HG02571 (cell line): ENCODE results near the gene REN.
A peak's percentile ranks its signal among the peaks of the same experiment; 100 is the strongest.

Experiments used
- ATAC-seq: cut with Tn5 transposase; IDR thresholded peaks from one replicate; pipeline ENCODE4 v1.9.1; 2021; ENCODE audit warnings: mild to moderate bottlenecking, moderate library complexity; ENCODE audit not compliant: unreplicated experiment

REN gene

DNA sequence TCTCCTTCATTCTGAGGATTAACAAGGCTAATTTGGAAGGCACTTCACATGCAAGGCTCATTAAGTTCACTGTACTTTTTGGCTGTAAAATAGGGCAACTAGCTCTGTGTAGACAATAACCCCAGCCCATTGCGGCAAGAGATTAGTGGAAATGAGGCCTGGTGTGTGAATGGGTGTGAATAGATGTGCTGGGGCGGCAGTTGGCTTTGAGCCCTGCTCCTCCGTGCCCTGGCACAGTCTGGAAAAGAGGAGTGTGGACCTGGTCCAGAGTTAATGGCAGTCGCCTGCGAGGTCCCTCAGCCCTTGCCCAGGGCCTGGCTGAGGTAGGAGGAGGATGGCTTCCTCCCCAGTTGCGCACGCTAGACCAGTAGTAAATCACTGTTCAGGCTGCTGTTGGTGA lies 25.3 kb upstream of the REN start:
- ATAC-seq, result no peak

GRCh38 chr1:204190212-204191211 lies 24.4 kb upstream of the REN start:
- no peak for ATAC-seq

DNA sequence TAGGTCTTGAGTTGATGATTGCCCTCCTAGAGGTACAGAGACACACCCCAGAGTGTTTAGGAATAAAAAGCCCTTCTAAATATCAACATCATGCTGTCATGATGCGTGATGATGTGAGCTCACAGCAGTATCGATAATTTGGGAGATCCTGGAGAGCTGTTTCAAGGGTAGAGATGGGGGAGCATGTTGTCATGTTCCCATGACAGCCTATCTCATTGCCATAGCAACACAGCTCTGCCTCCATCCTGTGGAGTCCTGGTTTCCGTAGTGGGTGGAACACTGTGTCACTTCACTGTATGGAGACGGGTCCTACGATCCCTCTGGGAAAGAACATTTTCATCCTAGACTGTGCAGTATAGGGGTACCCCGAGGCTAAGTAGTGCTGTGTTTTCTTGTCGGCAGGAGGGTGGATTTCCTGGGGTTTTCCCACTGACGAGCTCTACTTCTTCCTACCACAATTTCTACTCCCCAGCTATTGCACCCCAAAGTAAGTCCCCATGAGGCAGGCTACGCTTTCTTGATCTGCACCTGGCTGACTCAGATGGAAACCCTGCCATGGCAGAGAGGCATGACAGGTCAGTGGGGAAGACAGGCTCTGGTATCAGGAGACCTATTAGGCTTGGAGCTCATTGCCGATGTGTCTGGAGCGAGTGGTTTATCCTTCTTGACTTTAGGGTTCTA lies 23.0 kb upstream of the REN start:
- no peak for ATAC-seq

DNA sequence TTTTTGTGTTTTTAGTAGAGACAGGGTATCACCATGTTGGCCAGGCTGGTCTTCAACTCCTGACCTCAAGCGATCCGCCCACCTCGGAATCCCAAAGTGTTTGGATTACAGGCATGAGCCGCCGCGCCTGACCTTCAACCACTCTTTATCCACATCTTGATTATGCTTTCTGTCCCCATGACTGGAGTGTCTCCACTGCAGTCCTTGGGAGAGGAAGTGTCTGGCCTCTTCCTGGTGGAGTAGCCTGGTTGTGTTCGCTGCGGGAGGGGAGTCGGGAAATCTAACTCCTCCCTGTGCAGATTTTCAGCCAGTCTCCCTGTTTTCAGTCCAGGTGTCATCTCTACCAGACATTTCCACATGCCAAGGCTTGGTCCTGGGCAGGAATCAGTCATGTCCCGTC lies 20.5 kb upstream of the REN start:
- no peak for ATAC-seq

GRCh38 chr1:204181116-204181515 lies 15.0 kb upstream of the REN start:
- no peak for ATAC-seq

DNA sequence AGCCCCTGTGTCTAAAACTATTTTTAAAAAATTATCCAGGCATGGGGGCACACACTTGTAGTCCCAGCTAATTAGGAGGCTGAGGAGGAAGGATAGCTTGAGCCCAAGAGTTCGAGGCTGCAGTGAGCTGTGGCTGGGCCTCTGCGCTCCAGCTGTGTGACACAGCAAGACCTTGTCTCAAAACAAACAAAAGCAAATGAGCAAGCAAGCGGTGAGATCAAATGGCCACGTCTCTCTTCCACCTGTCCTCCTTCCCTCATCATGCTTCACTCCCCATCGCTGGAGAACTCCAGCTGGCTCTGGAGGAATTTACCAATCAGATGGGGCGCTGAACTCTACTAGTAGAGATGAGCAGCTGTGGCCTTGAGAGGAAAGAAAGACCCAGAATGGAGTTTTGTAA lies 14.0 kb upstream of the REN start:
- no peak for ATAC-seq

DNA sequence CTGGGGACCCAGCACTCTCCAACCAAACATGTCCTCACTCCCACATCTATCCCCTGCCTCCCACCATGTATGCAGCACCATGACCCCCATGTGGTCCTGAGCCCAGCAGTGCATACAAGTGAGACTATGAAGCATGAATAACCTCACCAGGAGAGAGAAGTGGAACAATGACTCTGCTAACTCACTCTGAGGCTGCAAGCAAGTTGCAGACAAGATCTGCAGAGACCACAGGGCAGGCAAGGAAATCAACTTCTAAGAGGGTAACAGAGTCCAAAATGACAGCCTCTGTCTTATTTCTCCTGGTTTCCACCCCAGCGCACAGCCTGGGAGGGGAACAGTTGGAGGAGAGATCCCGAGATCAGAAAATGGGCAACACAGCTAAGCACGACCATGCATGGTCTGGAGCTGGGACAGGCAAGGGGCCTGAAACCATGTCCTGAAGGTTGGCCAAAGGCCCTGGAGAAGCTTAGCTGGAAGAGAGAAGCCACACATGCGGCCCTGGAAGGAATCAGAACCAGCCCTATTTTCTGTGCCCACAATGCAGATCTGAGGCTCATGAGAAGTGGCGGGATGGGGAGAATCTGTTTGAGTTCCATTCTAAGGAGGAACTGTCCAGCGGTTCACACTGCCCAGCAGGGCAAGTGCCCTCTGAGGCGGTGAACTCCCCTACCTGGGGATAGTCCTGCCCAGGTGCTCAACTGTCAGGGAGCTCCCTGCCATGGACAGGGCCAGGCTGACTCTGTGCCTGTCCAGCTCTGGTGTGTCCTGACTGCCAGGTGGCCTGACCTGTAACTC lies 12.5 kb upstream of the REN start:
- no peak for ATAC-seq

DNA sequence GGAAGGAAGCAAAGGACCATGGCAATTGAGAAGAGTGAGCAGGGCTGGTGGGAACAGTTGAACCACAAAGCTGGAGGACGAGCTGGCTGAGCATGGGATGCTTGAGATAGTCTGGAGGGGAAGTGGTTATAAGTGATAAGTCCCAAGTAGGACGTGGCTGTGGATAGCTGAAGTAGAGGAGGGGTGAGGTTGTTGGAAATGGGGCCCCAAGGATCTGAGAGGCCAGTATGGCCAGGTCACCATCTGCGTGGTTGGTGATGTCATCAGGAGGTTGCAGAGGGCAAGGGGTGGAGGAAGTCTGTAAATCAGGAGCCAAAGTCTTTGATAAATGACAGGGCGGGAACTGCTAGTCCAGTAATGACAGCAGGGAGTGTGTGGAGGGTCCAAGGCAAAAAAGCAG lies 11.0 kb upstream of the REN start:
- no peak for ATAC-seq

GRCh38 chr1:204176049-204176448 lies 9.9 kb upstream of the REN start:
- ATAC-seq, result no peak

DNA sequence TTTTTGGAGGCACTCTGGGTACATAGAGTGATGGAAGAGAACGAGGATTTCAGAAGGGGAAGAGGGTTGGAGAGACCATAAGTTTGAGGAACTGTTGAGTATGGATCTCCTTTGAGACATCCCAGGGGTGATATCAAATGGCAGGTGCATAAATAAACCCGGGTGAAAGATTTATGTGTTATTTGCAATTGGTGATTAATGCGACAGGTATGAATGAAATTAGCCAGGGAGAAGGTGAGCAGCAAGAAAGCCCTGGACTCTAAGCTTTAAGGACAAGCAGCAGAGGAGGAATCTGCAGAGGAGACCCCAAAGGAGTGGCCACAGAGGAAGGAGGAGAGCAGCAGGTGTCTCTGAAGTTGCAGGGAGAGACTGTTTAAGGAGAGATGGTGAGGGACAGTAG lies 8.8 kb upstream of the REN start:
- no peak for ATAC-seq

- ATAC-seq, result no peak
Observed at GRCh38 chr1:204172404-204173029, 6.4 kb upstream of the REN start.

GRCh38 chr1:204171751-204172178 lies 5.6 kb upstream of the REN start:
- ATAC-seq, result no peak

DNA sequence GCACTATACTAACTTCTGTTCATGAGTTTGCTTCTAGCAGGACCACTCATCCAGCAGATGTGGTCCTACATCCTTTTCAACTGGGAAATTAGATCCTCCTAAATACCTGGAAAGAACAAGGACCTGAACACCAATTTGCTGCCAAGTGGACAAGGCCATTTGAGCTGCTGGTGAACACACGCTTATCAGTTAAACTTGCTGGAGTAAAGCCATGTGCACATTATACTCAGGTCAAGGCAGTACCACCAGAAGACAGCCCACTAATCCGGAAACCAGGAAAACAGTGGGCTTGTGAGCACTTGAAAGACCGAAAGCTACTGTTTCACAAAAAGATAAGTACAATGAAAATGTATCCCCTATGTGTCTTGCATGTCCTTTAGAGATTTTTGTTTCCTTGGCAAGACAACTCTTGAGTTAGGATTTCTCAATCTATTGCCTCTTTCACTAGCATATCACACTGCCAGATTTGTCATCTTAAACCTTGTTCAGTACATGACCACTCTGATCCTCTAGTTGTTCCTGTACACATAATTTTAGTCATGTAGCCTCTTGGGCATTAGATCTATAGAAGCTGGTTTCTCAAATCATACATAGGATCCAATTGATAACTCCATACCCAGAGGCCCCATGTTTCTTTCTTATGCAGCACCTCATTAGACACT lies 4.5 kb upstream of the REN start:
- ATAC-seq, result no peak

DNA sequence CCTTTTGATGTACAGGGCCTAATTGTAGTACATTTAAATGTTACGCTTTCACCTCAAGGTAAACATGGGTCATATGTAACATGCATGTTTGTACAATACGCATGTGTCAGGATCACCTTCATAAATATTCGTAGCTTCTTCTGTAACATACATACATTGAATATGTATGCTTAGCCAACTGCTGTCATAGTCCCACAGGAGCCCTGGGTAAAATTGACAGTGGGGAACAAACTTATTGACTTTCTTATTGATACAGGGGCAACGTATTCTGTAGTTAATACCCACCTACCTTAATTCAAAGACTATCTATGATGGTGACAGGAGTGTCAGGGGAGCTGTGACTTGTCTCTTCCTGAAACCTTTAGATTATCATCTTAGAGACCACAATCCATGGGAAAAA lies 3.7 kb upstream of the REN start:
- no peak for ATAC-seq

- ATAC-seq, result no peak
Observed at GRCh38 chr1:204167730-204168129, 1.6 kb upstream of the REN start.

DNA sequence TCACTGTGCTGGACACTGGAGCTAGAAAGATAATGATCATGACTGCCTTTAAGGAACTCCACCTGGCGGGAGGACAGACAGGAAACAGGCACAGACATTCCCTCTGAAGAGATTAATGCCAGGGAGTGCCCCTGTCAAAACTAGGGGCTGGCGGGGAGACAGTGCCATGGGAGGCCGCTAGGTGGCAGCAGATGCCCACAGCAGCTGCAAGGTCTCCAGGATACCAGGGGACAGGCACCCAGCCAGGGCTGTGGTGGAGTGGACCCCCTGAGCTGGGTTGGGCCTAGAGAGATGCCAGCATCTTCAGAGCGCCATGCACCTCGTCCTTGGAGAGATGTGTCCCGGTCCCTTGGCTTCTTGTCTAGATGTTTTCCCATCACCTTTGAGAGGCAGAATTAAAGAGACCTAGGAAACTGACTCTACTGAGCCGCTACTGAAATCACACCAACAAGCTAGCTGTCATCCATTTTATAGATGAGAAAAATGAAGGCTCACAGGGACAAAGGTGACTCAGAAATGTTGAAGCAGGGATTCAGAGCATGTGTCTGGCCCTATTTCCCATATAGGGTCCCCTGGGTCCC lies 3.6 kb downstream of the REN start:
- ATAC-seq, result peak; percentile 56

GRCh38 chr1:204161609-204162493 lies 4.3 kb downstream of the REN start:
- ATAC-seq, result no peak

DNA sequence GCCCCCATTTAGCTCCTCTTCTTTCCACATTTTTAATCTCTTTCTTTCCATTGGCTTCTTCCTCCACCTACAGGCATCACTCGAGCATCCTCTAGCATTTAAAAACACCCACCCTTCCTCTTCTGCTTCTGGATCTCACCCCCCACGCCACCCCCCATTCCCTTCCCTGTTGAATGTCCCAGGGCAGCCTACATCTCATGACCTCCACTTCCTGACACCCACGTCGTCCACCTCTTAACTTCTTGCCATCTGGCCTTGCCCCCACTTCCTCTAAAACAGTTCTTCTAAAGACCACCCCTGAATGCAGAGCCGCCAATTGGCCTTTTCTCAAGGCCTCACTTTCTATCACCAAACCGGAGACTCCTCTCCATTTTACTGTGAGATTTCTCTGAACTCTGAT lies 8.2 kb downstream of the REN start:
- ATAC-seq, result no peak

- no peak for ATAC-seq
Observed at GRCh38 chr1:204155881-204156280, 10.3 kb downstream of the REN start.
